HepG2 (cell line): ENCODE measurements around the gene HDGFL2. TPM values are rescaled to one million over a fixed set of nuclear protein-coding genes. Genes with fewer than 3 reads are reported as not detected.

ENCODE experiments used
- BCL6 ChIP-seq: IDR thresholded peaks from 2 replicates; pipeline ENCODE4 v1.6.1; 2016; ENCODE audit warnings: missing genetic modification reagents, missing compliant biosample characterization
- HDAC2 ChIP-seq: sonication (generic); formaldehyde crosslinking; IDR thresholded peaks from 2 replicates; pipeline ENCODE4 v1.4.0; 2020; ENCODE audit warnings: missing genetic modification reagents
- MTA1 ChIP-seq: sonication (generic); formaldehyde crosslinking; IDR thresholded peaks from 2 replicates; pipeline ENCODE4 v1.4.0; 2020; ENCODE audit warnings: missing genetic modification reagents, mild to moderate bottlenecking, borderline replicate concordance
- PITX1 ChIP-seq: sonication (generic); formaldehyde crosslinking; IDR thresholded peaks from 2 replicates; pipeline ENCODE4 v1.5.1; 2020; ENCODE audit warnings: mild to moderate bottlenecking, missing genetic modification reagents
- TFDP1 ChIP-seq: IDR thresholded peaks from 2 replicates; pipeline ENCODE4 v1.6.1; 2016; ENCODE audit warnings: missing compliant biosample characterization, missing genetic modification reagents, borderline replicate concordance
- ZBTB33 ChIP-seq: sonication (generic); formaldehyde crosslinking; IDR thresholded peaks from 2 replicates; pipeline ENCODE4 v1.4.0; 2020; ENCODE audit warnings: missing genetic modification reagents
- ZC3H4 ChIP-seq: sonication (generic); formaldehyde crosslinking; IDR thresholded peaks from 2 replicates; pipeline ENCODE4 v1.4.0; 2020; ENCODE audit warnings: missing genetic modification reagents, borderline replicate concordance
- ZNF503 ChIP-seq: sonication (generic); formaldehyde crosslinking; IDR thresholded peaks from 2 replicates; pipeline ENCODE4 v1.4.0; 2020; ENCODE audit warnings: missing genetic modification reagents
- polyA plus RNA-seq, 8 experiments: library from polyadenylated mRNA; depleted of rRNA in 3 of 8; stranded (reverse) in 7 of 8; unstranded in 1 of 8; fragments of >200 nt; fragmentation: Illumina TruSeq in 4 of 8; extraction: Trizol in 4 of 8; gene quantifications; 2 replicates each; pipeline versions ENCODE4 v1.2.1 to v1.2.3, GENCODE V29; 2011 to 2016; ENCODE audit warnings: low read depth in 4 of 8, missing spikeins in 1 of 8, mixed read lengths in 1 of 8; ENCODE audit not compliant: insufficient read depth in 1 of 8
- total RNA-seq, 5 experiments: library from RNA; depleted of rRNA; stranded (reverse); fragments of >200 nt; fragmentation: Illumina TruSeq; extraction: Trizol; gene quantifications; 2 replicates each; pipeline ENCODE4 v1.2.3, GENCODE V29; 2016; ENCODE audit warnings: low read depth in 1 of 5
- TF ChIP-seq, protein P1 (sequence below): sonication (generic); formaldehyde crosslinking; conservative IDR thresholded peaks from 2 replicates; pipeline ENCODE4 v1.8.0; 2022; ENCODE audit warnings: mild to moderate bottlenecking, moderate library complexity, missing genetic modification reagents
- TF ChIP-seq, protein P2 (sequence below), 2 experiments: fragments of 450-650 bp in 1 of 2; sonication (generic) in 1 of 2; formaldehyde crosslinking in 1 of 2; IDR thresholded peaks; 2 replicates each; pipeline versions ENCODE4 v1.6.1 to v1.8.0; 2016 to 2022; ENCODE audit warnings: antibody characterized with exemption in 1 of 2, mild to moderate bottlenecking in 1 of 2, missing genetic modification reagents in 1 of 2

Gene HDGFL2
- total and polyA plus RNA-seq, 2 of the 13 experiments (the other 11 are each of a cell fraction or from before 2014, with no cell fraction given), result 20.0 to 51.1 TPM

DNA sequence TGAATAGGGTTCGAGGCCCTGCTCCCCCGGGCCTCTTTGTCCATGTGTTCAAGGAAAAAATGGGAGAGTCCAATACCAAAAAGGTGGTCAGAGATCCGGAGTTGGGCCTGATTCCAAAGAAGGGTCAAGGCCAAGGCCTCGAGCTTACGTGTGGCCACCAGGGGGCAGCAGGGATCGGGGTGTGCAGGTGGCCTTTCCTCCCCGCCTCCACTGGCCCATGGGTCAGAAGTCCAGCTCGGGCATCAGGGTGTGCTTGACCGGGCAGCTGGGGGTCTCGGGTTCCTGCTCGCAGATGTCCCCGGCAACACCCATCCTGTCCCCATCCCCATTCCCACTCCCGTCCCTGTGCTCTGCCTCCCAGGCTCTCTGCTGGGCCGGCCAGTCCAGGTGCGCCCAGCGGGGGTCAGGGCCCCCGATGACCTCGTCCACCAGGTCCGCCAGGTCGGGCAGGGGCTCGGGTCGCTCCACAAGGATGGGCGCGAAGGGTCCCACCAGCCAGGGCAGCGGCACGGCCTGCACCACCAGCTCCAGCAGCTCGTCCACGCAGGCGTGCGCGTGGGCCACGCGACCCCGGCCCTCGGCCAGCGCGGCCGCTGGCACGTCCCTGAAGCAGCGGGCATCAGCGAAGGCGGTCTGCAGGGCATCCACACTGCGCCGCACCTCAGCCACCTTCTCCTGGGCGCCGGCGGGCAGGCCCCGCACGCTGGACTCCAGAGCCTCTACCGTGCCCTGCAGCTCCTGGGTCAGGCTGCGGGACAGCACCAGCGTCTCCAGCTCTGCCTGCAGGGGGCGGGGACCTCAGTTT is 51.4 kb downstream of the HDGFL2 start (continued):
- TF ChIP-seq ZC3H4 (no peak), TFDP1 (CRISPR knock-in tag) (no peak), HDAC2 (CRISPR knock-in tag) (peak; percentile 48), MTA1 (CRISPR knock-in tag) (no peak; the same call in 1 of the 2 replicates), ZBTB33 (CRISPR knock-in tag) (peak; percentile 82), PITX1 (CRISPR knock-in tag) (peak; percentile 63; the same call in 1 of the 2 replicates), BCL6 (peak; percentile 55; the same call in 1 of the 2 replicates), ZNF503 (CRISPR knock-in tag) (0 out of 2 replicates have a peak, but pooled peaks have one; percentile 33)
- TF ChIP-seq, protein P1, sequence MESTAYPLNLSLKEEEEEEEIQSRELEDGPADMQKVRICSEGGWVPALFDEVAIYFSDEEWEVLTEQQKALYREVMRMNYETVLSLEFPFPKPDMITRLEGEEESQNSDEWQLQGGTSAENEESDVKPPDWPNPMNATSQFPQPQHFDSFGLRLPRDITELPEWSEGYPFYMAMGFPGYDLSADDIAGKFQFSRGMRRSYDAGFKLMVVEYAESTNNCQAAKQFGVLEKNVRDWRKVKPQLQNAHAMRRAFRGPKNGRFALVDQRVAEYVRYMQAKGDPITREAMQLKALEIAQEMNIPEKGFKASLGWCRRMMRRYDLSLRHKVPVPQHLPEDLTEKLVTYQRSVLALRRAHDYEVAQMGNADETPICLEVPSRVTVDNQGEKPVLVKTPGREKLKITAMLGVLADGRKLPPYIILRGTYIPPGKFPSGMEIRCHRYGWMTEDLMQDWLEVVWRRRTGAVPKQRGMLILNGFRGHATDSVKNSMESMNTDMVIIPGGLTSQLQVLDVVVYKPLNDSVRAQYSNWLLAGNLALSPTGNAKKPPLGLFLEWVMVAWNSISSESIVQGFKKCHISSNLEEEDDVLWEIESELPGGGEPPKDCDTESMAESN (CRISPR knock-in tag), result no peak
- TF ChIP-seq, protein P2, sequence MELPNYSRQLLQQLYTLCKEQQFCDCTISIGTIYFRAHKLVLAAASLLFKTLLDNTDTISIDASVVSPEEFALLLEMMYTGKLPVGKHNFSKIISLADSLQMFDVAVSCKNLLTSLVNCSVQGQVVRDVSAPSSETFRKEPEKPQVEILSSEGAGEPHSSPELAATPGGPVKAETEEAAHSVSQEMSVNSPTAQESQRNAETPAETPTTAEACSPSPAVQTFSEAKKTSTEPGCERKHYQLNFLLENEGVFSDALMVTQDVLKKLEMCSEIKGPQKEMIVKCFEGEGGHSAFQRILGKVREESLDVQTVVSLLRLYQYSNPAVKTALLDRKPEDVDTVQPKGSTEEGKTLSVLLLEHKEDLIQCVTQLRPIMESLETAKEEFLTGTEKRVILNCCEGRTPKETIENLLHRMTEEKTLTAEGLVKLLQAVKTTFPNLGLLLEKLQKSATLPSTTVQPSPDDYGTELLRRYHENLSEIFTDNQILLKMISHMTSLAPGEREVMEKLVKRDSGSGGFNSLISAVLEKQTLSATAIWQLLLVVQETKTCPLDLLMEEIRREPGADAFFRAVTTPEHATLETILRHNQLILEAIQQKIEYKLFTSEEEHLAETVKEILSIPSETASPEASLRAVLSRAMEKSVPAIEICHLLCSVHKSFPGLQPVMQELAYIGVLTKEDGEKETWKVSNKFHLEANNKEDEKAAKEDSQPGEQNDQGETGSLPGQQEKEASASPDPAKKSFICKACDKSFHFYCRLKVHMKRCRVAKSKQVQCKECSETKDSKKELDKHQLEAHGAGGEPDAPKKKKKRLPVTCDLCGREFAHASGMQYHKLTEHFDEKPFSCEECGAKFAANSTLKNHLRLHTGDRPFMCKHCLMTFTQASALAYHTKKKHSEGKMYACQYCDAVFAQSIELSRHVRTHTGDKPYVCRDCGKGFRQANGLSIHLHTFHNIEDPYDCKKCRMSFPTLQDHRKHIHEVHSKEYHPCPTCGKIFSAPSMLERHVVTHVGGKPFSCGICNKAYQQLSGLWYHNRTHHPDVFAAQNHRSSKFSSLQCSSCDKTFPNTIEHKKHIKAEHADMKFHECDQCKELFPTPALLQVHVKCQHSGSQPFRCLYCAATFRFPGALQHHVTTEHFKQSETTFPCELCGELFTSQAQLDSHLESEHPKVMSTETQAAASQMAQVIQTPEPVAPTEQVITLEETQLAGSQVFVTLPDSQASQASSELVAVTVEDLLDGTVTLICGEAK (IDR thresholded peaks at IDR 0.05), result no peak
- TF ChIP-seq, protein P2 (CRISPR knock-in tag; IDR thresholded peaks at IDR 0.05), result no peak
